Left ventricle myocardium inferior (tissue), 1 donor: ENCODE data around the gene RBM38. TPM values are rescaled to one million over a fixed set of nuclear protein-coding genes. Genes with fewer than 3 reads are reported as not detected.
A peak's percentile ranks its signal among the peaks of the same experiment; 100 is the strongest.
"Not testable (repeated sequence)": the region's sequence is repeated elsewhere in the genome, so short reads cannot be mapped to it uniquely, and the experiment has no call there.

ENCODE experiments used
- DNase-seq: peaks from one replicate; pipeline ENCODE4 v3.0.0-alpha.2; 2020
- H3K27ac ChIP-seq: fragments of 200-600 bp; replicated peaks from 2 replicates; pipeline ENCODE4 v1.8.0; 2021
- H3K27me3 ChIP-seq: fragments of 200-600 bp; 2 replicates; pipeline ENCODE4 v1.8.0; 2021; ENCODE audit warnings: low read depth
- H3K36me3 ChIP-seq: fragments of 200-600 bp; 2 replicates; pipeline ENCODE4 v1.8.0; 2021
- H3K4me1 ChIP-seq: fragments of 200-600 bp; 2 replicates; pipeline ENCODE4 v1.8.0; 2021
- H3K4me3 ChIP-seq: fragments of 200-600 bp; 2 replicates; pipeline ENCODE4 v1.8.0; 2021; ENCODE audit warnings: mild to moderate bottlenecking, moderate library complexity
- H3K9me3 ChIP-seq: fragments of 200-600 bp; replicated peaks from 2 replicates; pipeline ENCODE4 v1.8.0; 2021
- CTCF ChIP-seq: fragments of 200-600 bp; IDR thresholded peaks from 2 replicates; pipeline ENCODE4 v1.8.0; 2021; ENCODE audit warnings: antibody characterized with exemption, mild to moderate bottlenecking, borderline replicate concordance
- intact Hi-C: fragments of 100-400 bp; cut with micrococcal nuclease; formaldehyde crosslinking; loops from one replicate; pipeline ENCODE4 v1.11.0; 2022
- total RNA-seq: library from RNA; stranded (reverse); fragmentation: NEBNext Ultra II Directional; extraction: Animal tissue kit (Norgen Biotek cat#: 25700); gene quantifications from one replicate; pipeline ENCODE4 v1.2.1, GENCODE V29; 2021
- donor health status: DM: no; HTN: yes; CAD: no; lungs with severe emphysema.

The RBM38 gene
- total RNA-seq, 1 donor from 2014 or later: 75.5 TPM

GRCh38 chr20:57350081-57350710 is 41.0 kb upstream of the RBM38 start:
- peak overlapping the region; percentile 97 for H3K4me3 ChIP-seq
- intact Hi-C loops: no loop called here
- no peaks in the 10 kb centered on the region for H3K36me3 ChIP-seq
- H3K27me3 ChIP-seq: no peaks in the 10 kb centered on the region
- H3K9me3 ChIP-seq: no peaks in the 10 kb centered on the region
- no peak overlapping the region for H3K27ac ChIP-seq
- peaks cover 16% of the 10 kb centered on the region for H3K4me1 ChIP-seq
- no peak for TF ChIP-seq CTCF
- DNase-seq: no peak

- H3K36me3 ChIP-seq, H3K9me3 ChIP-seq, H3K27me3 ChIP-seq, DNase-seq, intact Hi-C loops: not testable (repeated sequence)
- Histone ChIP-seq H3K4me3 (peak overlapping the region; percentile 97), H3K4me1 (peaks cover 16% of the 10 kb centered on the region), H3K27ac (peak overlapping the region; percentile 87)
Measured at GRCh38 chr20:57350726-57351041, 40.5 kb upstream of the RBM38 start.

GRCh38 chr20:57351042-57351783 is 40.0 kb upstream of the RBM38 start, which contains the start of gene RAE1:
Gene RAE1, plus strand, starts transcription at chr20:57351255. Its CDS starts 2,784 bp downstream, at chr20:57354039.
- DNase-seq: peak; percentile 89
- H3K9me3 ChIP-seq: no peaks in the 10 kb centered on the region
- H3K27me3 ChIP-seq: no peaks in the 10 kb centered on the region
- H3K4me1 ChIP-seq: peaks cover 16% of the 10 kb centered on the region
- TF ChIP-seq CTCF: no peak
- intact Hi-C loops: no loop called here
- H3K4me3 ChIP-seq: peak within 1 kb of the TSS; percentile 97
- no peaks in the 10 kb centered on the region for H3K36me3 ChIP-seq
- H3K27ac ChIP-seq: peak within 1 kb of the TSS; percentile 87

- no peaks in the 10 kb centered on the region for H3K27me3 ChIP-seq
- no peaks in the 10 kb centered on the region for H3K36me3 ChIP-seq
- no peaks in the 10 kb centered on the region for H3K9me3 ChIP-seq
- intact Hi-C loops: no loop called here
- H3K27ac ChIP-seq: no peak overlapping the region
- peaks cover 16% of the 10 kb centered on the region for H3K4me1 ChIP-seq
- peak overlapping the region; percentile 97 for H3K4me3 ChIP-seq
- no peak for TF ChIP-seq CTCF
- no peak for DNase-seq
Measured at GRCh38 chr20:57352305-57352704, 38.9 kb upstream of the RBM38 start.

GRCh38 chr20:57353351-57353750 is 37.8 kb upstream of the RBM38 start:
- intact Hi-C loops: no loop called here
- DNase-seq: no peak
- peaks cover 16% of the 10 kb centered on the region for H3K4me1 ChIP-seq
- no peaks in the 10 kb centered on the region for H3K9me3 ChIP-seq
- H3K27me3 ChIP-seq: no peaks in the 10 kb centered on the region
- no peak for TF ChIP-seq CTCF
- no peaks in the 10 kb centered on the region for H3K36me3 ChIP-seq
- no peak overlapping the region for H3K27ac ChIP-seq
- no peak overlapping the region for H3K4me3 ChIP-seq

GRCh38 chr20:57361517-57361916 is 29.7 kb upstream of the RBM38 start:
- no peaks in the 10 kb centered on the region for H3K27me3 ChIP-seq
- H3K4me3 ChIP-seq: no peak overlapping the region
- peaks cover 51% of the 10 kb centered on the region for H3K36me3 ChIP-seq
- no peak for DNase-seq
- TF ChIP-seq CTCF: no peak
- no peaks in the 10 kb centered on the region for H3K4me1 ChIP-seq
- H3K9me3 ChIP-seq: no peaks in the 10 kb centered on the region
- intact Hi-C loops: no loop called here
- no peak overlapping the region for H3K27ac ChIP-seq
